HG03039 (cell line): ENCODE measurements around the gene ALDH1A3.

Experiments
- ATAC-seq: cut with Tn5 transposase; IDR thresholded peaks from one replicate; pipeline ENCODE4 v1.9.1; 2021; ENCODE audit warnings: mild to moderate bottlenecking, moderate library complexity; ENCODE audit not compliant: unreplicated experiment

Gene ALDH1A3

DNA sequence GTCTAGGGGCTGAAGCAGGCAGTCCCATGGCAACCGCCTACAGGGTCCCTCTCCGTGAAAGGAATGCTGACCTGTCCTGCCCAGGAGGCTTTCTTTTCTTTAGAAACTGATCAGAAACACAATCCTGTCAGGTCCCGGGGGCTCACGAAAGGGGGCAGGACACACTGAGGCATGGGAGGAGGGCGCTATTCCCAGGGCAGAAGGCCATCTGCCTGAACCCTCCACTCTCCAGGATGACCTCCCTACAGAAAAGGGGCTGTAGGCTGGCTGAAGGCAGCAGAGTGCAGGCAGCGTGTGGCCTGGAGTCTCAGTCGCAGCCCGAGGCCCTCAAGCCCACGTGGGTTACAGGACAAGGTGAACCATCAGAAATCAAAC lies 21.2 kb downstream of the ALDH1A3 start:
- ATAC-seq = no peak

DNA sequence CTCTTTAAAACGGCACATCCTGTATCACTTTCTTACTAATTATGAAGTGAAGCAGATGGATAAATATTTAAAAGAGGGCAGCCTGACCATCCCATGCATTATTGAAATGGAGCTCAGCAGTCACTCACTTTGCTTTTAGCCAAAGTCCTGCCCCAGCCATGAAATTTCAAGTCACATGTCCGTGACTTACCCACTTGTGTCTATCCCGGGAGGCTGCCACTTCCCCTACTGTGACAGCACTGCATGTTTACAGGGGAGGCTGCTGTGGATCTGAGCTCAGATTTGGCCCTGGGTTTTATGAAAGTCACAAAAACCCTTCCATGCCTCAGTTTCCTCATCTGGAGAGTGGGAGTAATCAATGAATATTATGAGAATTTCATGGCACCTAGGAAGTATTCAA lies 21.7 kb downstream of the ALDH1A3 start:
- no peak for ATAC-seq

DNA sequence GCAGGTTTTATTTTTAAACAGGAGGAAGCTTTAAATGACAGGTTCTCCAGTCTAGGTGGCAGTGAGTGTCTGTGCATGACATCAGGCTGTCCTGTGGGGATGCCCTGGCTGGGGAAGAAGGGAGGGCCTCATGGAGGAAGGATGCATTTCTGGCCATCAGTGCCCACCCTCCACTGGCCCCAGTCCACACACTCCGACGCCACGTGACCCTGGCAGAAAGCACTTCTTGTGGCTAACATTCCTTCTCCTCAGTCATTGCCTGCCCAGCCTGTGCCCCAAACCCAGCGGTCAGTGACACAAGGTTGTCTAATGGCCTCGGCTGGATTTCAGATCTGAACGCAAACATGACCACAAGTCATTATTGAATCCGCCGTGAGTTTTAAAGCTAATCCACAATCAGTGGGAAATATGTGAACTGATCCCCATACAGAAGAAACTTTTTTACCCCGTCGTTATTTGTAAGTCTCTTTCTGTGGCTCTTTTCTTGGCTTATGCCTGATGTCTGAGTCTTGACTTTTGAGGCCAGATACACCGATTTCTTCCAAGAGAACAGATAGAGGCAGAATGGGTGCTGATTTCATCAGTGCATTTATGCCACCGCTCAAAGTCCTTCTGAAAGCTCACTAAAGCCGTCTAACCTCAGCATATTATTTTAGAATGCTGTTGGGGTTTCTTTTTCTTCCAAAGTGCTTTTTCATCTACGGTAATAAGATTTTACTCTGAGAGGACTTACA lies 22.2 kb downstream of the ALDH1A3 start:
- no peak for ATAC-seq

DNA sequence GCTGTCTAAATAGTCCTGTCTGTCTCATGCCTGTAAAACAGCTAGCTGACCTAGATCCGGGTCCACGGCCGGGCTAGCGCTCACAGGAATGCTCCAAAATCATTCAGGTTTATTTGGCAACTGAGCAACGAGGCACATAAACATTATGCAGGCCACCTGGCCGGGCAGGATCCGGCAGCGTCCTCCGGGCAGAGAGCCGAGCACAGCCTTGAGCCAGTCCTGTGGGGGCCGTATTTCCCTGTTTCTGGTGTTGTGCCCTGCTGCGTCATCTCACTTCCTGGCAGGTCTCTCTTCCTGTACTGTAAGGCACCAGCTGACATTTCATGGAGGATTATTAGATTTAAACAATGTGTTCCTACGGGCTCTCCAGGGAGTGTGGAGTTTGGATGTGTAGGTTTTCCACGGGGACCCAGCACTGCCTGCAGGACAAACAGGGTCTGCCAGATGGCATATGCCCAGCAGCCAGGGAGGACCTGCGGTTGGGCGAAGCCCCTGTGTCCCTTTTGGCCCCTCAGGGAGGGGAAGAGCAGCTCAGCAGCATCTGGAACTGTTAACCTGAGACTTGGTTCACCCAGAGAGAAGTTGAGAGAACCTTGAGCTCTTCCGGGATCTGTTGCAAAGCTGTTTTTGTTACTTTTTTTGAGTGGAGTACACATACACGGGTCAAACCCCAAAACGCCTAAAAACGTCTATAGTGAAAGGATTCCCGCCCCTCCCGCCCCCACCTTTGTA lies 23.0 kb downstream of the ALDH1A3 start:
- no peak for ATAC-seq

DNA sequence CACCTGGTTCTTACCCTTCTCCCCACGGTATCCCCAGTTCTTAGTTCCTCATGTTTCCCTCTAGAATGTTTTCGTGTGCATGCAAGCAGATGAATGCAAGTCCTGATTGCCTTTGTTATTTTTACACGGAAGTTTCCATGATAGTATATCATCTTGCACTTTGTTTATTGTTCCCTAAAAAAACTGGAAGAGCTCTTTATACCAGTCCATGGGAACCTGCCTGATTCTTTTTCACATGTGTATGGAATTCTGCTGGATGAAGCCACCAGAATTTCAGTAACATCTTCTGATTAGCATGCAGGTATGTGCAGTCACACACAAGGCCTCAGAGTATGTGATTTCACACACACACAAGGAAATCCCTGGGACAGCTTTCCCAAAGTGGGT lies 23.5 kb downstream of the ALDH1A3 start:
- no peak for ATAC-seq

DNA sequence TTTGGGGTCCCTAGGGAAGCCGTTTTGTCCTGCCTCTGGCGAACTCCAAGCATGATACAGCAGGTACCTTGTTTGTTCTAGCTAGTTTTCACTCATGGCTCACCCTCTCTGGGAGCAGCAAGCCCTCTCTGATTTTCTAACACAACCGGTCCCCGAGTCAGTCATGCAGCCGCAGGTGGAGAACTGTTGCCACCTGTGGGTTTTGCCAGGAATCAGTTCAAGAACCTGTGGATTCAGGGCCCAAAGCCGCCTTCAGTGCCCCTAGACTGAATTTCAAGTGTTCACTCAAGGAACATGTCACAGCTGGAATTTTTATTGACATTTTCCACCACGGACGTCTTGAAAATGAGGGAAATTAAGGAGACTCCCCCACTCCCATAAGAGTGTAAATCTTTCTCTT lies 26.2 kb downstream of the ALDH1A3 start:
- no peak for ATAC-seq

DNA sequence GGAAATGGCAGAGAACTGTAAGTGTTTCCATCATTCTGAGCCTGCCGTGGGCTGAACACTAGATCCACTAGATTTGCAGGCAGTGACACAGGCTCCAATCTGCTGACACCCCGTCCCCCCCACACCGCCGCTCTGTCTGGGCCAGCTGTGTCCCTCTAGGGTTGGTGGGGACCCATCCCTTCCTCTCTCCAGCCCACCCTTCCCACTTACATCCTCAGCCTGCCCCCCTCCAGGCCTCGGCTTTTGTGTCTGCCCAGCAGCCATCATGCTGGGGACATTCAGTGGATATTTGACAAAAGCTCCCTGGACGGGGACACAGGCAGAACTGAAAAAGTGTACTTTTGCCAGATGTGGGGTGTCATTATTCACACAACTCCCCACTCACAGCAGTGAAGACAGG lies 28.8 kb downstream of the ALDH1A3 start:
- no peak for ATAC-seq

DNA sequence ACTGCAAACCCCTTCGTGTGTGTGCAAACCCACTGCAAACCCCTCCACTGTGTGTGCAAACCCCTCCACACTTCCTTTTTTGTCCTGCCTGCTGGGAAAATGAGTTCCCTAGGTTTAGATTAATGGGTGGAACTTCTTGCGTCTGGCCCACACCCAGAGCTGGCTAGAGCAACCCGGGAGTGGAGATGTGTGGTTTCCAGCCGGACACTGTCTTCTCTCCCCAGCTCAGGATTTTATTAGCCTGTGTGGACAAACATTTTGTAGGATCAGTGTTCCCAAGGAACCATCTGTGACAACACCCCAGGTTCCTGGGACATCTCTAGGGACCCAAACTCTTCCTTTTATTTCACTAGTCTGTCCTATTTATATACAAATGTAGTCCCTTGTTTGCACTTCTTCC lies 29.9 kb downstream of the ALDH1A3 start:
- no peak for ATAC-seq

DNA sequence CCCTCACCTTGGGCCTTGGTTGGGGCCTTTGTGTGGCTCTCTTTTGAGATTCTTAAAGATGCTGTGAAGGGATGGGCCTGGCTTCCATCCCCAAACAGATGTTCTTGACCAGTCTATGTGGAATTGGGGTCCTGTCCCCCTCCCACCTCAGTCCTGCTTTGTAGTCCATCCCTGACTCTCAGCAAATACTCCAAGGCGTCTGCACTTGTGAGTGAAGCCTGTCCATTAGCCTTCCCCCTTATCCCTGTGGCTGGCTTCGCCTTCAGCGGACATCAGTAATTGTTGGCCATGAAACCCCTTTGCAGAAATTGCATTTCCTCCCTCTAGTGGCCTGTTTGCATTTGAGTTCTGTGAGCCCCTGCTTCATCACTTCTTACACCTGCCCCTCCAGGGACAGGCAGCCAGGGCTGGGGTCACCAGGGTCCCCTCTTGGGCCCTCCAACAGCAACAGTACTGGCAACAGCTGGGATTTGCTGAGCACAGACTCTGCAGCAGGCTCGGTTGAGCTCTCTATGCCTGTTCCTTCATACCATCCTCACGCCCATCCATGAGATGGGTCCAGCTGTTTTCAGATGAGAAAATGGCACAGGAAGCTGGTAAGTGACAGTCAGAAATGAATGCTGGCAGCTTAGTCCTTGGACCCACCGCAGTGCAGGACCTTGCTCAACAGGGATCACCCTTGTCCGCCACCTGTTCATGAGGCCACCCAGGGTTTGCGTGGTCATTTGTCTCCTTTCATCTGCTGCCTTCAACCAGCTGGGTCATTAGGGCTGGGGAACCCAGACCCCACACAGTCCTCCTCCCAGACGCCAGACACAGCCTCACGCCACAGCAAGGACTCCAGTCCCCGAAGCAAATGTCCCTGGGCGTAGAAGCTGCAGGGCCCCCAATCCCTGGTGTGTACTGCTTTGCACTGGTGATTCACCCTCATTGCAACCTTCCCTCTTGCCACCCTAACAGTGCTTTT lies 30.6 kb downstream of the ALDH1A3 start:
- no peak for ATAC-seq

DNA sequence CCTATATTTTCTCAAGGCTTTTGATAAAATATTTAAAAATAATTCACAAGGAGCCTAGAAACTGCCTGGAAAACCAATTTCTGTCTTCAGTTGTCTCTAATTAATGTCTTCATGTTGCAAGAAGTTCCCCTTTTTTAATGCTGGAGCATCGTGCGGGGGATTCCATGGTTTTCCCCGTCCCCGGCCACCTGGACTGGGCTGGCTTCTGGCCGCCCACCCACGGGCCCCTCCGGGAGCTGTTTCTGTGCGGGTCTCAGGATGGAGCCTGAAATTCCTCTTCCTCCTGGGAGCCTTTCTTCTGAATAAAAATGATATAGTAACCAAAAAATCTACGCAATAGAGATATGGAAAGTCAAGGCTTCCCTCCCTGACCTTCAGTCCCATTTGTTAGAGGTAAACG lies 31.5 kb downstream of the ALDH1A3 start:
- ATAC-seq = no peak

DNA sequence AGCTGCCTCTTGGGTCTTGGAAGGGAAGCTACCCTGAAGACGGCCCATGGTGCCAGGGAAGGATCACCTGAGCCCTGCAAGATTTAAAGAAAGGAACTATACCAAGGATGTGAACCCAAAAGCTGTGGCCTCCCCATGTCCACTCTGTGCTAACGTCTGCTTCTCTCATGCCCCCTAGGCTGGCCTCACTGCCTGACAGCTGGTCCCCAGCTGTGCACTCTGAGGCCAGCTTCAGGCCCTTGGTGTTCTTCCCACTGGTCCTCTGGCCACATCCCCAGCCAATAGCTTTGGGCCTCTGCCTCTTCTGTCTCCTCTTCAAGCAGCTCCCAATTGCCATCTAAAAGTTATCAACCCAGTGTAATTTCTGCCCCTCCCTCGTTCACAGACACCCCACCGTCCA lies 34.3 kb downstream of the ALDH1A3 start:
- no peak for ATAC-seq

DNA sequence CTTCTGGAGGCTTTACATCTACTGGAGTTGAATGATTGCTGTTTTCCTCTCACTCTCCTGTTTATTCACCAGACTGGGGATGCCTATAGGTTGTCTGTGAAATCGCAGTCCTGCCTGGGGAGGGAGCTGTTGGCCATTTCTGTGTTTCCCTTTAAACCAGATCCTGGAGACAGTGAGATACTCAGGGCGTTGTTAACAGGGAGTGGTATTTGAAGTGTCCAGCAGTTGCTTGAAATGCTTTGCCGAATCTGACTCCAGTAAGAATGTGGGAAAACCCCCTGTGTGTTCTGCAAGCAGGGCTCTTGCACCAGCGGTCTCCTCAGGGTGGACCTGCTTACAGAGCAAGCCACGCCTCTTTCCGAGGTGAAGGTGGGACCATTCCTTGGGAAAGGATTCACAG lies 35.2 kb downstream of the ALDH1A3 start:
- ATAC-seq = no peak

DNA sequence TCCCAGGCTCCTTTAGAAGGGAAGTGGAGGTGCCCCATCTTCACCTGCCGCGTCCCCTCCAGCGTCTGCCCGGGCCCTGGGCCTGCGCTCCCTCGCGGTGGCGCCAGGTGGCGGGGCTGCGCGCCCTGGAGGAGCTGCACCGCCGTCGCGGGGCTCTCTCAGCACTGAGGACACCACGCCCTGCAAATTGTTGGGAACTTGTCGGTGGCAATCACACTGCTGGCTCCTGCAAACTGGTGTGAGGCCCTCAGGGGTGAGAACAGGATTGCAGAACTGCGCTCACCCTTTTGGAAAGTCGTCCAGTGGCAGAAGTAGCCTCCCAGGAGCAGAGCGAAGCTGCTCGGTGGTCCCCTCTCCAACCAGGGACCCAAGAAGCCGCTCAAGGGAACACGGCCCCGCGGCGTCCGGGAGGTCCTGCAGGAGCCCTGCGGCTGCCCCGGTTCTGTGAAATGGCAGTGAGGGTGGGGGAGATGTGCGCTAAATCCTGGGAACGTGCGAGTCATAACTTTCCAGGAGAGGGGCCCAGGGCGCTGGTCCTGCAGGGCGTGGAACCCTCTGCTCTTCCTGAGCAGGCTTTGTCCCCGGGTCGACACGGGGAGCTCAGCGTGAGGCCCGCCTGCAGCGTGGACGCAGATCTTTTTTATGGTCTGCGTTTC lies 38.5 kb downstream of the ALDH1A3 start:
- ATAC-seq = peak; percentile 58

DNA sequence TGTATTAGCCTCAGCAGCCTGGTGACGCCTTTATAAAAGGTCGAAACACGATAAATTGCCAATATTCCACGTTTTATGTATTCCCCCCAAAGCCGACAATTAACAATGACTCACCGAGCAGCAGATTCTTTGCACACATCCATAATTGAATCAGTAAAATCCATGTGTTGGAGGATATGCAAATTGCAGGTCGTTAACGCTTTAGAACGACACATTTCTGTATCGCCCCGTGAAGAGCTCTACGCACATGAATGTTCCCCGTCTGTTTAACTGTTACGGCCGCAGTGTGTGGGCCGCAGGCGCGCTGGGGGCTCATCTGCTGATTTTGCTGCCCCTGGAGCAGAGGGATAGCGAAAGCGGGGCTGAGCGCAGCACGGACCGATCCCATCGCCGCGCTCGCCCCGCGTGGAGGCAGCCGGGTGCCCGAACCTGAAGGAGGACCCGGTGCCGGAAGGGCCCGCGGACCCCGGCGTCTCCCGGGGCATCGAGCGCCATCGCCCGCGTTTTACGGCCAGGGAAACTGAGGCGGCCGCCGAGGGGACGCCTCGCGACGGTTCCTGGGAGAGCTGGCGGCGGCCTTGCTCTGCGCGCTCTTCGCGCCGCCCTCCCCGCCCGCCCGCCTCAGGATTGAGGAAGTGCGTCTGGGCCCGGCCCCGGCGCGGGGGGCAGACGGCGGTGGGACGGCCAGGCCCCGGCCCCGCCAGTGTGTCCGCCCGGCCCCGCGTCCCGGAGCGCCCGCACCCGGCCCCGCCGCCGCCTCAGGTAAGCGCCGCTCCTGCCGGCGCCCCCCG lies 39.3 kb downstream of the ALDH1A3 start, which contains the start of gene LRRK1:
Gene LRRK1 (plus strand): TSS at position 668 of the 791 bp plus-strand sequence. CDS start 5,276 bp downstream, outside the sequence.
- no peak for ATAC-seq

DNA sequence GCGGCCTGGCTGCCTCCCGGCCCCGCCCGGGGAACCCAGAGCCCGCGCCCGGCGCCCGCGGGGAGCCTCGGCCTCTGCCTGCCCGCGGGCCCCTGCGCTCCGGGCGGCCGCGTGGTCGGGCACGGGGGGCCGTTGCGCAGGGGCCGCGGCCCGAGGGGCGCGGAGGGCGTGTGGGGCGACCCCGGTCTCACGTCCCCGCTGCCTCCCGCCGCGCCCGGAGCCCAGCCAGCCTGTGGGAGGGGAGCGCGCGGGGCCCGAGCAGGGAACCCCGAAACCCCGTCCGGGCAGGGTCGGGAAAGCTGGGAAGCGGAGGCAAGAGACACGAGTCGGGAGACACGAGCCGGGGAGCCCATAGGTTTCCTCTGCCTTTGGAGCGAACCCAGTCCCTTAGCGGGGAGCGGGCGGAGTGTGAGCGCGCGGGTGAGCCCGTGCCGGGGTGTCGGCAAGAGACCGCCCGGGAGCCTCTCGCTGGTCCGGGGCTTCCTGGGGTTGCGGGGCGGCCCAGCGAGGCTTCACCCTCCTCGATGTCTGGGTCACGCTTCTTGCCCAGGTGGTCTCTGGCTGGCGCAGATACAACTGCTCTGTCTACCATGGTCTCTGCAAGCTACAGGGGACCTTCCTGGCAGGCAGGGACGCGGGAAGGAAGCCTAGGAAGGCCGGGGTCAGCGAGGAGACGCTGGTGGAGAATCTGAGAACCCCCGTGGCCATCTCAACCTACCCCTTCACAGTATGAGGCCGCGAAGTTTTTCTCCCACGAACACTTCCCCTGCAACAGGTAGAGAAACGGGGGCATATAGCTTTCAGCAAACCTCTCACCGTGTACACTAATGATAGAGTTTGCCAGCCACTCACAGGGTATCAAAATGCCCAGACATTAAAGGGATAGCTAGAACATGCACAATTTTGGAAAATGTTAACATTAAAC lies 40.1 kb downstream of the ALDH1A3 start:
- no peak for ATAC-seq

DNA sequence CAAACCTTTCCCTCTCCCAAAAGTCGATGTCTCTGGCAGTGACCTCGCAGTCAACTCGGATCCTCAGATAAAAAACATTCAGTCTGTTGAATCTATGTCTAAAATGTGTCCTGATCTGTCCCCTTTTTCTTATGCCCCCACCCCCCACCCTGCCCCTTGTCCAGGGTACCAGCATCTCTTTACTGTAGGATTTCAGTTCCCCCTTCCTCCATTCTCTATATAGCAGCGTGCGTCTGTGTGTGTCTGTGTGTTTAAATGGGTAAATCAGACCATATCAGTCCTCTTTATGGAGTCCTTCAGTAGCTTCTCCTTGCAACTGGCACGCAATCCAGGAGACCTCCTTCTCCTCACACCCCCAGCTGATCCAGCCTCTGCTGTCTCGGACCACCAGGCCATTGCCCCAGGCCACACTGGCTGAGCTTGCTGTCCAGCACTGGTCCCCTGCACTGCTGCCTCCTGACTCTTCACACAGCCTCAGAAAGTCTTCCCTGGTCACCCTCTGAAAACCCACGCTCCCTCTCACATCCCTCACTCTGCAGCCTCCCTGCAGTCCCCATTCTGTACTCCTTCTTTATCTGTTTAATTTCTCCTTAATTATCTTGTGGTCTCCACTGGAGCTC lies 41.0 kb downstream of the ALDH1A3 start:
- ATAC-seq = no peak

DNA sequence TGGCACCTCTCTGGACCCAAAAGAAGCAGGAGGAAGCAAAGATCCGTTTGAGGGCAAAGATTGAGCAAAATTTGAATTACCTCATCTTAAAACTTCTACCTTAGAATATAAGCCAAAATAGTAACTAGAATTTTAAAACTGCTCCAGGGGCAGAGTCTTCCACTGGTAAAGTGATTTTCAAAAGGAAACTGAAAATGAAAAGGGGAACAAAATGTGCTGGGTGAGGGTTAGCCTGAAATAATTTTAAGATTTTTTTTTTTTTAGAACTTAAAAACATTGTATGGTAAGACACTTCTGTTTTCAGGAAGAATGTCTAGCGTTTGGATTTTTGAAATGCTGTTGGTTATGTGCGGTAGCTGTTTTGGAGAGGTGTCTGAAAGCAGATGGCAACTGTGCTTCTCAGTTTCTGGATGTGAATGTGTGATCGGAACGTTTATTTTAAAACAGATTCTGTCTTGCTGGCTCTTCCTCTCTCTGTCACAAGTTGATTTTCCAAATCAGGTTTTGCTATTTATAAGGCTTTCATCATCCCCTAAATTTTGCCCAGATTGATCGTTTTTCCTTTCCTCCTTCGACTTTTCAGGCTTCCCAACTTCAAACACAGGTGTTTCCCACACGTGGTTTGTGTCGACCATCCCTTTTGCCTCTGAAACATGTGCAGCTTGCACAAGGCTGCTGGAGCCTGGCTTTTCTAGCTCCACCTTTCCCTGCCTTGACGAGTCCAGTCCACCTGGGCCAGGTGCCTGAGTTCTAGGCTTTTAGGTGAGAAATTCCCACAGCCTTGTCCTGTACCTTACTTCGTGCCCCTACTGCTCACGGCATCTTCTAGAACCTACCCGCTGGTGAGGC lies 42.8 kb downstream of the ALDH1A3 start:
- ATAC-seq = no peak

DNA sequence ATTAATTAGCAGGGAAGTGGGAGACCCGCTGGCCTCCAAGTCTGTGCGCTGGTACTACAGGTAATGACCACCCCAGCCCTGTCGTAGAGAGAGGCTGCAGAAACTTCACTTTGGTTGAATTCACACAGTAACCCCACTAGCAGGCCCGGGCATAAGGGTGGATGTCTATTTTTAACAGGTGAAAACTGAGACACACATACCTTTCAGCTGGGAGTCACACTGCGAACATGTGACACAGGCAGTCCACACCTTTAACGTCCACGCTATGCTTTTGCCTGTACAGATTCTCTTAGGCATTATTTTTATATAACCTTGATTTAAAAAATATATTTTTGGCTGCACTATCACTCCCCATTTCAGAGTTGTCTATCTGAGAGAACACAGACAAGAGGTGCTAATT lies 43.4 kb downstream of the ALDH1A3 start:
- no peak for ATAC-seq
